CD14-positive monocyte (primary cell): Measurements from ENCODE around the gene IGSF9B. TPM values are rescaled to one million over a fixed set of nuclear protein-coding genes. Genes with fewer than 3 reads are reported as not detected.
A peak's percentile ranks its signal among the peaks of the same experiment; 100 is the strongest.

Experiments used
- DNase-seq, 3 donors: peaks; one replicate each; pipeline ENCODE4 v3.0.0-alpha.2; 2011 to 2022
- H2AFZ ChIP-seq: 2 replicates; pipeline ENCODE4 v1.6.0; 2012; ENCODE audit warnings: mild to moderate bottlenecking, low read depth, low read length, inconsistent platforms; ENCODE audit not compliant: insufficient read depth, poor library complexity, severe bottlenecking
- H3K27ac ChIP-seq, 2 donors: 1 replicate in 1 of 2; 2 replicates in 1 of 2; pipeline ENCODE4 v1.5.1; 2012 to 2013; ENCODE audit warnings: low read length in 2 of 2, control low read depth in 1 of 2, inconsistent platforms in 1 of 2, low read depth in 1 of 2, mild to moderate bottlenecking in 1 of 2
- H3K27me3 ChIP-seq, 2 donors: one replicate each; pipeline versions ENCODE4 v1.6.0 to v1.6.1; 2011 to 2013; ENCODE audit warnings: low read length in 2 of 2; ENCODE audit not compliant: control insufficient read depth in 2 of 2, insufficient read depth in 2 of 2
- H3K36me3 ChIP-seq, 2 donors: replicated peaks in 1 of 2; 1 replicate in 1 of 2; 2 replicates in 1 of 2; pipeline versions ENCODE4 v1.5.1 to v1.6.1; 2012 to 2013; ENCODE audit warnings: low read length in 2 of 2, control low read depth in 1 of 2, inconsistent platforms in 1 of 2, mild to moderate bottlenecking in 1 of 2; ENCODE audit not compliant: insufficient read depth in 2 of 2, control insufficient read depth in 1 of 2
- H3K4me1 ChIP-seq, 2 donors: 1 replicate in 1 of 2; 2 replicates in 1 of 2; pipeline versions ENCODE4 v1.5.1 to v1.6.1; 2012 to 2013; ENCODE audit warnings: low read length in 2 of 2, control low read depth in 1 of 2, inconsistent platforms in 1 of 2, mild to moderate bottlenecking in 1 of 2, moderate library complexity in 1 of 2; ENCODE audit not compliant: insufficient read depth in 2 of 2, control insufficient read depth in 1 of 2
- H3K4me2 ChIP-seq: replicated peaks from 2 replicates; pipeline ENCODE3; 2012; ENCODE audit warnings: low read length, moderate library complexity, mild to moderate bottlenecking; ENCODE audit not compliant: poor library complexity, severe bottlenecking; ENCODE audit errors: extremely low read depth
- H3K4me3 ChIP-seq, 3 experiments: fragments of 200-600 bp in 1 of 3; sonication (generic) in 1 of 3; replicated peaks in 1 of 3; 1 replicate in 2 of 3; 2 replicates in 1 of 3; pipeline ENCODE4 v1.5.1; 2011 to 2013; ENCODE audit warnings: low read length in 3 of 3, mild to moderate bottlenecking in 3 of 3, control low read depth in 2 of 3, low read depth in 2 of 3, inconsistent platforms in 1 of 3, moderate library complexity in 1 of 3
- H3K79me2 ChIP-seq: 2 replicates; pipeline ENCODE4 v1.6.0; 2012; ENCODE audit warnings: mild to moderate bottlenecking, control low read depth, inconsistent platforms, low read length, moderate library complexity; ENCODE audit not compliant: insufficient read depth
- H3K9ac ChIP-seq: 2 replicates; pipeline ENCODE4 v1.6.0; 2017; ENCODE audit warnings: low read length, mild to moderate bottlenecking; ENCODE audit not compliant: insufficient read depth, poor library complexity, severe bottlenecking
- H3K9me3 ChIP-seq, 2 donors: replicated peaks in 1 of 2; 1 replicate in 1 of 2; 2 replicates in 1 of 2; pipeline versions ENCODE4 v1.5.1 to v1.6.1; 2012 to 2013; ENCODE audit warnings: low read length in 2 of 2, control low read depth in 1 of 2; ENCODE audit not compliant: control insufficient read depth in 1 of 2, insufficient read depth in 1 of 2
- H4K20me1 ChIP-seq: 2 replicates; pipeline ENCODE4 v1.6.0; 2012; ENCODE audit warnings: mild to moderate bottlenecking, low read length, control low read depth, moderate library complexity; ENCODE audit not compliant: insufficient read depth
- H3K27ac Mint-ChIP-seq, 7 donors: one replicate each; pipeline ENCODE4 v1.8.0; 2020; ENCODE audit warnings: mild to moderate bottlenecking in 7 of 7, mixed read lengths in 7 of 7, moderate library complexity in 6 of 7, inconsistent platforms in 2 of 7
- H3K27me3 Mint-ChIP-seq, 3 donors: one replicate each; pipeline ENCODE4 v1.8.0; 2021 to 2022; ENCODE audit warnings: low read depth in 3 of 3, mild to moderate bottlenecking in 3 of 3, mixed read lengths in 3 of 3, moderate library complexity in 3 of 3, inconsistent platforms in 1 of 3
- H3K36me3 Mint-ChIP-seq, 2 donors: one replicate each; pipeline ENCODE4 v1.8.0; 2020; ENCODE audit warnings: mixed read lengths in 2 of 2, inconsistent platforms in 1 of 2, mild to moderate bottlenecking in 1 of 2
- H3K4me1 Mint-ChIP-seq: one replicate; pipeline ENCODE4 v1.8.0; 2020; ENCODE audit warnings: mild to moderate bottlenecking, mixed read lengths
- H3K4me3 Mint-ChIP-seq, 2 donors: one replicate each; pipeline ENCODE4 v1.8.0; 2020; ENCODE audit warnings: mild to moderate bottlenecking in 2 of 2, mixed read lengths in 2 of 2, moderate library complexity in 1 of 2
- H3K9me3 Mint-ChIP-seq, 7 donors: one replicate each; pipeline ENCODE4 v1.8.0; 2020 to 2022; ENCODE audit warnings: mixed read lengths in 7 of 7, mild to moderate bottlenecking in 6 of 7, moderate library complexity in 6 of 7, inconsistent platforms in 2 of 7
- CTCF ChIP-seq: fragments of 200-600 bp; IDR thresholded peaks from one replicate; pipeline ENCODE4 v1.8.0; 2022; ENCODE audit warnings: antibody characterized with exemption, mild to moderate bottlenecking
- WGBS: methylation state at CpG from one replicate; pipeline ENCODE4 v1.1.5; 2013; ENCODE audit warnings: missing lambda C conversion rate; ENCODE audit not compliant: insufficient coverage; 5-methylcytosine and 5-hydroxymethylcytosine counted together
- intact Hi-C, 2 donors: fragments of 100-400 bp; cut with micrococcal nuclease; formaldehyde crosslinking; loops; one replicate each; pipeline versions ENCODE4 v1.15.0 to v1.15.1; 2023
- polyA plus RNA-seq, 3 donors: library from polyadenylated mRNA; depleted of rRNA in 1 of 3; unstranded in 2 of 3; stranded (reverse) in 1 of 3; fragments of 300-500 nt in 2 of 3; fragments of >200 nt in 1 of 3; fragmentation: Illumina TruSeq in 2 of 3; gene quantifications; 1 replicate in 2 of 3; 2 replicates in 1 of 3; pipeline ENCODE4 v1.2.3, GENCODE V29; 2012 to 2021

Gene IGSF9B
- polyA plus RNA-seq, 3 donors = not detected

DNA sequence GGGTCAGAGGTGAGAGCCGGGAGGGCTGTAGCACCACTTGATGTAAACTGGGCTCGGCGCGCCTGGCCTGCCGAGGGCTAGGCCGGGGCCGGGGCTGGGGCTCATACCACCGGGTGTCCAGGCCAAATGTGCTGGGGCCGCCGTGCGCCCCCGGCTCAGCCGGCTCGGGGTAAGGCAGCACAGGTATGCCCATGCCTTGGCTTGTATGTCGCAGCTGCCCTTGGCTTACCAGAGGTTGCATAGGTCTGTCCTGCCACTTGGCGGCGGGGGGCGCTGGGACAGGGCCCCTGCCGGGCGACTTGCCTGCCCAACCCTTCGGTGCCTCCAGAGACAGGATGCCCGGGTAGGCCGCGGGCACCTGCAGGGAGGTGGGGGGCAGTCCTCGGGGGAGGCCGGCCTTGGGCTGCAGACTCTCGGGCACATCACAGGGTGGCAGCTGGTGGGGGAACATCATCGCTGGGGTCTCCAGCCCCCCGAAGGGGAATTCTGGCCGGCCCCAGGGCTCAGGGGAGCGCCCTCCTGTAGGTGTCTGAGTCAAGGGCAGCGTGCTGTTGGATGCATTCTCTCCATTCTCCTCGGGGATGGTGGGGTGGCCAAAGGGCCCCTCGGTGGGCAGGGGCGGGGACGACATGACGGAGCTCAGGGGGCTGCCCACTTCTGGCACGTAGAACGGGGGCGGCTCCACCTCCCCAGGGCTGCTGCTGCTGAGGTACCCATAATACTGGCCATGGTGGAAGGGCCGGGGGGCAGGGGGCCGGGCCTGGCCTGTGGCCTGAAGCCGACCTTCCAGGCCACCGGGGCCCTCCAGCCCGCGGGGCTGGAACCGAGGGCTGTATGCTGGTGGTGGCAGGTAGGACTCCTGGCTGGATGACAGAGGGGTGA is 36.4 kb downstream of the IGSF9B start:
- Histone ChIP-seq H3K79me2 (no peaks in the 10 kb centered on the region), H3K4me3 (no peak overlapping the region), H2AFZ (no peak overlapping the region), H3K27me3 (peaks cover 0 to 8% of the 10 kb centered on the region in 2 donors), H3K36me3 (no peaks in the 10 kb centered on the region), H3K4me2 (no peak overlapping the region), H3K4me1 (no peaks in the 10 kb centered on the region), H3K9me3 (no peaks in the 10 kb centered on the region), H3K9ac (no peak overlapping the region), H4K20me1 (no peaks in the 10 kb centered on the region), H3K27ac (no peak overlapping the region)
- no peak for DNase-seq
- Mint-ChIP-seq H3K4me3 (no peak overlapping the region), H3K27ac (no peak overlapping the region), H3K27me3 (peaks cover 15 to 27% (median 15%) of the 10 kb centered on the region in 3 donors), H3K36me3 (no peaks in the 10 kb centered on the region), H3K9me3 (peaks cover 0 to 3% (median 0%) of the 10 kb centered on the region in 7 donors), H3K4me1 (no peaks in the 10 kb centered on the region)
- 96% methylated on average over 40 of the region's 47 CpGs for WGBS
- intact Hi-C loops = no loop called here
- TF ChIP-seq CTCF = no peak

DNA sequence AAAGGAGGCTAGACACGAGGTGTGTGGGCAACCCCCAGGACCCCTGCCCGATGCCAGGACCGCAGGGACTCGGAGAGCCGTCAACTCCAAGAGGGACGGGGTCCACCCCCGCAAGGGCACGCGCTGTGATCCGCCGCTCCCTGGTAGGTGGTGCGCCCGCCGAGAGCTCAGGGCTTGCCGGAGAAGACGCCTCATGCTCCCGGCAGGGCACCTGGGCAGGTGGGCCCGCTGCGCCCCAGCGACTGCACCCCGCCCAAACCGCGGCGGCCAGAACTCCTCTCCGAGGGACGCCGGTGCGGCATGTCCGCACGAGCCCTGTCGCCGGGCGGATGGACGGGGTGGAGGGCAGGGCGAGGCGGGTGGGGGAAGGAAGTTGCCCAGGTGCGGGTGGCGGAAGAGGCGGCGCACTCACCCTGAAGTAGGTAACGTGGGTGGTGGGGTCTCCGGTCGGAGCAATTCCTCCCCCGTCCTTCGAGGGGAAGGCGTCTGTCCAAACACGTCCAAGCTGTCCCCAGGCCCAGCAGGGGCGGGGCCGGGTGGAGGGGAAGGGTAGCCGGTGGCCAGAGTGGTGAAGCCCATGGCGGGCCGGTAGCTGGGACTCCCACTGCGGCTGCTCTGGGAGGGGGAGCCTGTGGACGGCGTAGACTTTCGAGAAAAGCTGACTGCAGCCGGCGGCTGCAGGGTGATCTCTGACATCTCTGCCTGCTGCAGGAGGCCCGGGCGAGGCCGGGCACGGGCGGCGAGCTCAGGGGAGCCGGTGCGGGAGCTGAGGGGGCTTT is 37.2 kb downstream of the IGSF9B start:
- Mint-ChIP-seq H3K36me3 (no peaks in the 10 kb centered on the region), H3K4me1 (no peaks in the 10 kb centered on the region), H3K9me3 (peaks cover 0 to 3% (median 0%) of the 10 kb centered on the region in 7 donors), H3K4me3 (peak overlapping the region in 1 of 2 donors; percentile 26), H3K27me3 (peaks cover 15 to 27% (median 16%) of the 10 kb centered on the region in 3 donors), H3K27ac (no peak overlapping the region)
- H3K4me2 ChIP-seq = no peak overlapping the region
- no peaks in the 10 kb centered on the region for H3K79me2 ChIP-seq
- no peaks in the 10 kb centered on the region for H3K9me3 ChIP-seq
- H3K27ac ChIP-seq = no peak overlapping the region
- no peak overlapping the region for H3K9ac ChIP-seq
- no peaks in the 10 kb centered on the region for H3K4me1 ChIP-seq
- no peaks in the 10 kb centered on the region for H4K20me1 ChIP-seq
- no peak overlapping the region for H2AFZ ChIP-seq
- intact Hi-C loops = no loop called here
- TF ChIP-seq CTCF = no peak
- H3K27me3 ChIP-seq = peaks cover 0 to 8% of the 10 kb centered on the region in 2 donors
- DNase-seq = no peak
- no peak overlapping the region for H3K4me3 ChIP-seq
- WGBS = 56% methylated on average over 55 of the region's 66 CpGs
- no peaks in the 10 kb centered on the region for H3K36me3 ChIP-seq
